HepG2 (cell line): ENCODE data around the gene ADARB2. TPM values are rescaled to one million over a fixed set of nuclear protein-coding genes. Genes with fewer than 3 reads are reported as not detected.

Experiments used
- ATAC-seq: fragments of 200-7000 bp; cut with Tn5 transposase; 3 replicates; pipeline ENCODE4 v1.9.1; 2020; ENCODE audit warnings: mild to moderate bottlenecking, moderate library complexity
- BruUV-seq: library from RNA; stranded (reverse); fragments of 400-500 nt; replicated peaks from 2 replicates; lab custom pipeline; 2021; lab: Mats Ljungman, UMichigan
- CTCF ChIA-PET: fragments of 300-600 bp; formaldehyde crosslinking; extraction: SDS; loops from one replicate; lab custom pipeline; 2021; ENCODE audit warnings: low total read pairs, inconsistent platforms, low intra/inter-chr PET ratio; lab: Yijun Ruan, JAX
- POLR2A ChIA-PET: fragments of 350-600 bp; sonication (Branson Sonifier 250); formaldehyde crosslinking; loops from one replicate; lab custom pipeline; 2020; ENCODE audit warnings: antibody characterized with exemption, inconsistent platforms; lab: Yijun Ruan, JAX
- DNase-seq: peaks from one replicate; pipeline ENCODE4 v3.0.0-alpha.2; 2015; ENCODE audit warnings: low spot score
- FAIRE-seq: peaks from 3 replicates; lab custom pipeline; 2011; peaks lifted over from hg19 to GRCh38; lab: Jason Lieb, UNC
- H2AFZ ChIP-seq: one replicate; pipeline ENCODE4 v1.6.1; 2011; ENCODE audit warnings: low read length, inconsistent platforms
- H3K27ac ChIP-seq: fragments of 300-600 bp; 3 replicates; pipeline ENCODE4 v1.8.0; 2011; ENCODE audit warnings: mixed run types, mild to moderate bottlenecking, mixed read lengths, low read length, inconsistent platforms; ENCODE audit not compliant: insufficient read depth; ENCODE audit errors: extremely low read length
- H3K27me3 ChIP-seq, 2 experiments: fragments of 200-600 bp in 1 of 2; 2 replicates in 1 of 2; 3 replicates in 1 of 2; pipeline versions ENCODE4 v1.6.0 to v1.8.0; 2011; ENCODE audit warnings: low read length in 2 of 2, mild to moderate bottlenecking in 2 of 2, moderate library complexity in 2 of 2, inconsistent platforms in 1 of 2; ENCODE audit not compliant: insufficient read depth in 2 of 2, control insufficient read depth in 1 of 2
- H3K36me3 ChIP-seq, 2 experiments: fragments of 200-600 bp in 1 of 2; replicated peaks in 1 of 2; 2 replicates in 1 of 2; 3 replicates in 1 of 2; pipeline versions ENCODE4 v1.5.1 to v1.8.0; 2011; ENCODE audit warnings: low read length in 2 of 2, inconsistent platforms in 1 of 2; ENCODE audit not compliant: insufficient read depth in 2 of 2, control insufficient read depth in 1 of 2
- H3K4me1 ChIP-seq: 2 replicates; pipeline ENCODE4 v1.5.1; 2012; ENCODE audit warnings: low read length, inconsistent platforms; ENCODE audit not compliant: insufficient read depth
- H3K4me2 ChIP-seq: 2 replicates; pipeline ENCODE4 v1.6.0; 2011; ENCODE audit warnings: low read depth, low read length, inconsistent platforms
- H3K4me3 ChIP-seq, 3 experiments: fragments of 200-600 bp in 1 of 3; sonication (generic), shearing (Covaris generic) in 1 of 3; replicated peaks in 1 of 3; 2 replicates each; pipeline ENCODE4 v1.5.1; 2011 to 2016; ENCODE audit warnings: low read length in 3 of 3, inconsistent platforms in 2 of 3, low read depth in 2 of 3, mild to moderate bottlenecking in 2 of 3, control low read depth in 1 of 3, mixed read lengths in 1 of 3; ENCODE audit not compliant: insufficient read depth in 1 of 3
- H3K79me2 ChIP-seq: one replicate; pipeline ENCODE4 v1.6.1; 2011; ENCODE audit warnings: low read length, inconsistent platforms; ENCODE audit not compliant: insufficient read depth
- H3K9ac ChIP-seq: 2 replicates; pipeline ENCODE4 v1.6.0; 2011; ENCODE audit warnings: mild to moderate bottlenecking, low read depth, low read length, inconsistent platforms; ENCODE audit not compliant: insufficient read depth
- H3K9me3 ChIP-seq: 2 replicates; pipeline ENCODE4 v1.5.1; 2012; ENCODE audit warnings: mild to moderate bottlenecking, low read length
- H4K20me1 ChIP-seq: 2 replicates; pipeline ENCODE4 v1.6.0; 2011; ENCODE audit warnings: inconsistent platforms, mild to moderate bottlenecking, low read length, moderate library complexity; ENCODE audit not compliant: insufficient read depth
- AGO1 ChIP-seq: fragments of 200-400 bp; formaldehyde crosslinking; IDR thresholded peaks from 2 replicates; pipeline ENCODE4 v1.6.1; 2017; ENCODE audit warnings: mild to moderate bottlenecking, low read depth, low read length, moderate library complexity; ENCODE audit not compliant: poor library complexity, severe bottlenecking
- FOSL1 ChIP-seq: sonication (generic); formaldehyde crosslinking; IDR thresholded peaks from 2 replicates; pipeline ENCODE4 v1.9.0; 2021; ENCODE audit warnings: missing genetic modification reagents, borderline replicate concordance
- GATAD1 ChIP-seq: IDR thresholded peaks from 2 replicates; pipeline ENCODE4 v1.6.1; 2016; ENCODE audit warnings: missing genetic modification reagents, missing compliant biosample characterization
- MED8 ChIP-seq: sonication (generic); formaldehyde crosslinking; IDR thresholded peaks from 2 replicates; pipeline ENCODE4 v1.8.1; 2023; ENCODE audit warnings: mild to moderate bottlenecking, missing genetic modification reagents; ENCODE audit not compliant: insufficient replicate concordance
- MXI1 ChIP-seq: IDR thresholded peaks from 3 replicates; pipeline ENCODE4 v1.6.1; 2012; ENCODE audit warnings: low read depth, low read length, inconsistent platforms, borderline replicate concordance
- NR2F2 ChIP-seq: IDR thresholded peaks from 2 replicates; pipeline ENCODE4 v1.6.1; 2012; ENCODE audit warnings: low read depth, inconsistent platforms, borderline replicate concordance
- RAD51 ChIP-seq: fragments of 450-650 bp; IDR thresholded peaks from 2 replicates; pipeline ENCODE4 v1.6.1; 2016; ENCODE audit warnings: borderline replicate concordance
- RXRA ChIP-seq: sonication (generic); formaldehyde crosslinking; IDR thresholded peaks from 2 replicates; pipeline ENCODE4 v1.5.1; 2020; ENCODE audit warnings: missing genetic modification reagents
- SMC3 ChIP-seq: IDR thresholded peaks from 2 replicates; pipeline ENCODE4 v1.6.1; 2011; ENCODE audit warnings: low read length, improper control_type of control experiment
- STAT5B ChIP-seq: sonication (generic); formaldehyde crosslinking; IDR thresholded peaks from 2 replicates; pipeline ENCODE4 v1.4.0; 2020; ENCODE audit warnings: missing genetic modification reagents
- ZNF235 ChIP-seq: sonication (generic); formaldehyde crosslinking; IDR thresholded peaks from 2 replicates; pipeline ENCODE4 v1.8.1; 2023; ENCODE audit warnings: mild to moderate bottlenecking, missing genetic modification reagents, borderline replicate concordance
- ZNF598 ChIP-seq: sonication (generic); formaldehyde crosslinking; IDR thresholded peaks from 2 replicates; pipeline ENCODE4 v1.5.1; 2020; ENCODE audit warnings: mild to moderate bottlenecking, missing genetic modification reagents, borderline replicate concordance
- WGBS: methylation state at CpG from one replicate; pipeline ENCODE4 v1.1.6; 2017; ENCODE audit warnings: low lambda C conversion rate; 5-methylcytosine and 5-hydroxymethylcytosine counted together
- in situ Hi-C: cut with HindIII; loops from 2 replicates; pipeline ENCODE4 v1.10.0; 2017; ENCODE audit warnings: low pct_unique_long_range_greater_than_20kb; ENCODE audit not compliant: extremely low pct_ligation_motif_present
- intact Hi-C: fragments of 100-400 bp; cut with micrococcal nuclease; formaldehyde crosslinking; loops from one replicate; pipeline ENCODE4 v1.10.0; 2022; ENCODE audit not compliant: unreplicated experiment
- polyA plus RNA-seq, 8 experiments: library from polyadenylated mRNA; depleted of rRNA in 3 of 8; stranded (reverse) in 7 of 8; unstranded in 1 of 8; fragments of >200 nt; fragmentation: Illumina TruSeq in 4 of 8; extraction: Trizol in 4 of 8; gene quantifications; 2 replicates each; pipeline versions ENCODE4 v1.2.1 to v1.2.3, GENCODE V29; 2011 to 2016; ENCODE audit warnings: low read depth in 4 of 8, missing spikeins in 1 of 8, mixed read lengths in 1 of 8; ENCODE audit not compliant: insufficient read depth in 1 of 8
- total RNA-seq, 5 experiments: library from RNA; depleted of rRNA; stranded (reverse); fragments of >200 nt; fragmentation: Illumina TruSeq; extraction: Trizol; gene quantifications; 2 replicates each; pipeline ENCODE4 v1.2.3, GENCODE V29; 2016; ENCODE audit warnings: low read depth in 1 of 5
- TF ChIP-seq, protein P1 (sequence below): sonication (generic); formaldehyde crosslinking; IDR thresholded peaks from 2 replicates; pipeline ENCODE4 v1.4.0; 2020; ENCODE audit warnings: missing genetic modification reagents, borderline replicate concordance
- TF ChIP-seq, protein P2 (sequence below): fragments of 450-650 bp; IDR thresholded peaks from 2 replicates; pipeline ENCODE4 v1.6.1; 2017; ENCODE audit warnings: mild to moderate bottlenecking
- TF ChIP-seq, protein P3 (sequence below): sonication (generic); formaldehyde crosslinking; IDR thresholded peaks from 2 replicates; pipeline ENCODE4 v1.4.0; 2020; ENCODE audit warnings: missing genetic modification reagents
- TF ChIP-seq, protein P4 (sequence below): sonication (generic); formaldehyde crosslinking; IDR thresholded peaks from 2 replicates; pipeline ENCODE4 v1.9.0; 2021; ENCODE audit warnings: missing genetic modification reagents, mild to moderate bottlenecking, borderline replicate concordance

ADARB2 gene
- total and polyA plus RNA-seq, 2 of the 13 experiments (the other 11 are each of a cell fraction or from before 2014, with no cell fraction given): not detected

DNA sequence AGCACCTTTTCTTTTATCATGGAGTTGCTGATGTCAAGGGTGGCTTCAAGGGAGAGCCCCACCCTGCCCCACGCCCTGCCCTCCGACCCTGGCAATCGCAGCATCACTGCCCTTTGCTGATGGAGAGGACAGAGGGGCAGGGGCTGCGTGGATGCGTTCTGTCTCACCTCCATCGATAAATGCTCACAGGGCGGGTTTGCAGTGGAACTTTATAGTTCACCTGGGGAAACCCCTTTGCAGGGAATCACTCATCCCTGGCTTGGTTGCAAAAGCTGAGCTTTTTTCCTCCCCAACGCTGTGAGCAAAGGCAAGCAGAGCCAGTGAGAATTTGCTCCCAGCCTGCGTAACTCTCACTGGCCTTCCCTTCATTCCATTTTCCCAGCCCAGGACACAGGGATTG lies 504.3 kb downstream of the ADARB2 start:
- intact Hi-C loops (no loop called here), in situ Hi-C loops (no loop called here)
- Histone ChIP-seq H3K4me1 (no peaks in the 10 kb centered on the region), H3K4me3 (no peak overlapping the region), H3K79me2 (no peaks in the 10 kb centered on the region), H3K9me3 (no peaks in the 10 kb centered on the region), H3K9ac (no peak overlapping the region), H3K27me3 (peaks cover 4 to 14% of the 10 kb centered on the region in 2 experiments; a peak in 3 of 5 replicates), H3K4me2 (no peak overlapping the region), H3K36me3 (no peaks in the 10 kb centered on the region), H3K27ac (no peak overlapping the region), H4K20me1 (no peaks in the 10 kb centered on the region), H2AFZ (no peak overlapping the region)
- DNase-seq (no peak), FAIRE-seq (no peak), ATAC-seq (no peak)
- POLR2A ChIA-PET: no interaction called here
- 59% methylated on average over 8 of the region's 9 CpGs for WGBS
- CTCF ChIA-PET: no interaction called here
- BruUV-seq: no TSS peak
- TF ChIP-seq, protein P1, sequence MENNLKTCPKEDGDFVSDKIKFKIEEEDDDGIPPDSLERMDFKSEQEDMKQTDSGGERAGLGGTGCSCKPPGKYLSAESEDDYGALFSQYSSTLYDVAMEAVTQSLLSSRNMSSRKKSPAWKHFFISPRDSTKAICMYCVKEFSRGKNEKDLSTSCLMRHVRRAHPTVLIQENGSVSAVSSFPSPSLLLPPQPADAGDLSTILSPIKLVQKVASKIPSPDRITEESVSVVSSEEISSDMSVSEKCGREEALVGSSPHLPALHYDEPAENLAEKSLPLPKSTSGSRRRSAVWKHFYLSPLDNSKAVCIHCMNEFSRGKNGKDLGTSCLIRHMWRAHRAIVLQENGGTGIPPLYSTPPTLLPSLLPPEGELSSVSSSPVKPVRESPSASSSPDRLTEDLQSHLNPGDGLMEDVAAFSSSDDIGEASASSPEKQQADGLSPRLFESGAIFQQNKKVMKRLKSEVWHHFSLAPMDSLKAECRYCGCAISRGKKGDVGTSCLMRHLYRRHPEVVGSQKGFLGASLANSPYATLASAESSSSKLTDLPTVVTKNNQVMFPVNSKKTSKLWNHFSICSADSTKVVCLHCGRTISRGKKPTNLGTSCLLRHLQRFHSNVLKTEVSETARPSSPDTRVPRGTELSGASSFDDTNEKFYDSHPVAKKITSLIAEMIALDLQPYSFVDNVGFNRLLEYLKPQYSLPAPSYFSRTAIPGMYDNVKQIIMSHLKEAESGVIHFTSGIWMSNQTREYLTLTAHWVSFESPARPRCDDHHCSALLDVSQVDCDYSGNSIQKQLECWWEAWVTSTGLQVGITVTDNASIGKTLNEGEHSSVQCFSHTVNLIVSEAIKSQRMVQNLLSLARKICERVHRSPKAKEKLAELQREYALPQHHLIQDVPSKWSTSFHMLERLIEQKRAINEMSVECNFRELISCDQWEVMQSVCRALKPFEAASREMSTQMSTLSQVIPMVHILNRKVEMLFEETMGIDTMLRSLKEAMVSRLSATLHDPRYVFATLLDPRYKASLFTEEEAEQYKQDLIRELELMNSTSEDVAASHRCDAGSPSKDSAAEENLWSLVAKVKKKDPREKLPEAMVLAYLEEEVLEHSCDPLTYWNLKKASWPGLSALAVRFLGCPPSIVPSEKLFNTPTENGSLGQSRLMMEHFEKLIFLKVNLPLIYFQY: no peak
- TF ChIP-seq SMC3 (no peak), STAT5B (CRISPR knock-in tag) (no peak), AGO1 (no peak), MXI1 (no peak), ZNF598 (CRISPR knock-in tag) (no peak), ZNF235 (CRISPR knock-in tag) (no peak), RXRA (no peak), FOSL1 (CRISPR knock-in tag) (no peak), NR2F2 (no peak), MED8 (CRISPR knock-in tag) (no peak), RAD51 (no peak), GATAD1 (no peak)
- TF ChIP-seq, protein P2, sequence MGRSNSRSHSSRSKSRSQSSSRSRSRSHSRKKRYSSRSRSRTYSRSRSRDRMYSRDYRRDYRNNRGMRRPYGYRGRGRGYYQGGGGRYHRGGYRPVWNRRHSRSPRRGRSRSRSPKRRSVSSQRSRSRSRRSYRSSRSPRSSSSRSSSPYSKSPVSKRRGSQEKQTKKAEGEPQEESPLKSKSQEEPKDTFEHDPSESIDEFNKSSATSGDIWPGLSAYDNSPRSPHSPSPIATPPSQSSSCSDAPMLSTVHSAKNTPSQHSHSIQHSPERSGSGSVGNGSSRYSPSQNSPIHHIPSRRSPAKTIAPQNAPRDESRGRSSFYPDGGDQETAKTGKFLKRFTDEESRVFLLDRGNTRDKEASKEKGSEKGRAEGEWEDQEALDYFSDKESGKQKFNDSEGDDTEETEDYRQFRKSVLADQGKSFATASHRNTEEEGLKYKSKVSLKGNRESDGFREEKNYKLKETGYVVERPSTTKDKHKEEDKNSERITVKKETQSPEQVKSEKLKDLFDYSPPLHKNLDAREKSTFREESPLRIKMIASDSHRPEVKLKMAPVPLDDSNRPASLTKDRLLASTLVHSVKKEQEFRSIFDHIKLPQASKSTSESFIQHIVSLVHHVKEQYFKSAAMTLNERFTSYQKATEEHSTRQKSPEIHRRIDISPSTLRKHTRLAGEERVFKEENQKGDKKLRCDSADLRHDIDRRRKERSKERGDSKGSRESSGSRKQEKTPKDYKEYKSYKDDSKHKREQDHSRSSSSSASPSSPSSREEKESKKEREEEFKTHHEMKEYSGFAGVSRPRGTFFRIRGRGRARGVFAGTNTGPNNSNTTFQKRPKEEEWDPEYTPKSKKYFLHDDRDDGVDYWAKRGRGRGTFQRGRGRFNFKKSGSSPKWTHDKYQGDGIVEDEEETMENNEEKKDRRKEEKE: no peak
- TF ChIP-seq, protein P3, sequence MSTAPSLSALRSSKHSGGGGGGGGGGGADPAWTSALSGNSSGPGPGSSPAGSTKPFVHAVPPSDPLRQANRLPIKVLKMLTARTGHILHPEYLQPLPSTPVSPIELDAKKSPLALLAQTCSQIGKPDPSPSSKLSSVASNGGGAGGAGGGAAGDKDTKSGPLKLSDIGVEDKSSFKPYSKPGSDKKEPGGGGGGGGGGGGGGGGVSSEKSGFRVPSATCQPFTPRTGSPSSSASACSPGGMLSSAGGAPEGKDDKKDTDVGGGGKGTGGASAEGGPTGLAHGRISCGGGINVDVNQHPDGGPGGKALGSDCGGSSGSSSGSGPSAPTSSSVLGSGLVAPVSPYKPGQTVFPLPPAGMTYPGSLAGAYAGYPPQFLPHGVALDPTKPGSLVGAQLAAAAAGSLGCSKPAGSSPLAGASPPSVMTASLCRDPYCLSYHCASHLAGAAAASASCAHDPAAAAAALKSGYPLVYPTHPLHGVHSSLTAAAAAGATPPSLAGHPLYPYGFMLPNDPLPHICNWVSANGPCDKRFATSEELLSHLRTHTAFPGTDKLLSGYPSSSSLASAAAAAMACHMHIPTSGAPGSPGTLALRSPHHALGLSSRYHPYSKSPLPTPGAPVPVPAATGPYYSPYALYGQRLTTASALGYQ (CRISPR knock-in tag): no peak
- TF ChIP-seq, protein P4, sequence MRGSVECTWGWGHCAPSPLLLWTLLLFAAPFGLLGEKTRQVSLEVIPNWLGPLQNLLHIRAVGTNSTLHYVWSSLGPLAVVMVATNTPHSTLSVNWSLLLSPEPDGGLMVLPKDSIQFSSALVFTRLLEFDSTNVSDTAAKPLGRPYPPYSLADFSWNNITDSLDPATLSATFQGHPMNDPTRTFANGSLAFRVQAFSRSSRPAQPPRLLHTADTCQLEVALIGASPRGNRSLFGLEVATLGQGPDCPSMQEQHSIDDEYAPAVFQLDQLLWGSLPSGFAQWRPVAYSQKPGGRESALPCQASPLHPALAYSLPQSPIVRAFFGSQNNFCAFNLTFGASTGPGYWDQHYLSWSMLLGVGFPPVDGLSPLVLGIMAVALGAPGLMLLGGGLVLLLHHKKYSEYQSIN (CRISPR knock-in tag): no peak
